Transverse colon (tissue), 3 donors: Measurements from ENCODE around the gene PNLIPRP2.

ENCODE experiments used
- CTCF ChIP-seq, 5 experiments: fragments of 200-600 bp in 3 of 5; fragments of 450-650 bp in 2 of 5; sonication (generic) in 3 of 5; IDR thresholded peaks; 1 replicate in 2 of 5; 2 replicates in 3 of 5; pipeline ENCODE4 v1.5.1; 2016 to 2017; ENCODE audit warnings: antibody characterized with exemption in 5 of 5, inconsistent platforms in 3 of 5, mild to moderate bottlenecking in 2 of 5, moderate library complexity in 1 of 5
- EP300 ChIP-seq: sonication (generic); formaldehyde crosslinking; IDR thresholded peaks from one replicate; pipeline ENCODE4 v1.6.1; 2017; ENCODE audit warnings: antibody characterized with exemption, low read depth
- POLR2A ChIP-seq: fragments of 450-650 bp; IDR thresholded peaks from one replicate; pipeline ENCODE4 v1.6.1; 2016; ENCODE audit warnings: antibody characterized with exemption, mild to moderate bottlenecking, moderate library complexity

- TF ChIP-seq EP300 (no peak), POLR2A (no peak), CTCF (IDR thresholded peaks at IDR 0.05) (no peak)
Observed at GRCh38 chr10:116590590-116591444, 29.9 kb upstream of the PNLIPRP2 start, which contains the start of gene PNLIPRP1.
